ENCODE data around the gene PIK3C2G. TPM values are rescaled to one million over a fixed set of nuclear protein-coding genes. Genes with fewer than 3 reads are reported as not detected.

The PIK3C2G gene
- polyA plus RNA-seq, 1 experiment, result not detected

DNA sequence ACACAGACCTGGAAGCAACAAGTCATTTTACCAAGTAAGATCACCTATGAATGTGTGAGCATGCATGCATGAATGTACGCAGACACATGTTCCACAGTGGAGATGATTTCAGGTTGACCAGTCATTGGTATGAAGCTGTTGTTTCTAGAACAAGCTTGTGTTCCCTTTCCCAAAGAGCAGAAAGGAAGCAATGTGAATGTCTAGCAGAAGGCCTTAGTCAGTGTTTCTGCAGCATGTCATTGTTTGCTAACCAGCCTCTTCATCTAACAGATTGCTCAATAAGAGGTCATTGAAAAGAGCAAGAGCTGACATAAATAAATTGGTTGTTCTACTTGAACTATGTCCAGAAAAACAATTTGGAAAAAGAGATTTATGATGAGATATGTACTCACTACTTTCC lies 285.1 kb downstream of the PIK3C2G start:
- Histone ChIP-seq H3K27me3 (ENCODE audit: control insufficient read depth, insufficient read depth, low read length) (no peaks in the 10 kb centered on the region), H3K4me3 (ENCODE audit: low read depth, low read length) (no peak overlapping the region), H3K27ac (ENCODE audit: low read depth, low read length) (no peak overlapping the region), H3K9me3 (ENCODE audit: control insufficient read depth, insufficient read depth, low read length) (no peaks in the 10 kb centered on the region)
- TF ChIP-seq, protein P1, sequence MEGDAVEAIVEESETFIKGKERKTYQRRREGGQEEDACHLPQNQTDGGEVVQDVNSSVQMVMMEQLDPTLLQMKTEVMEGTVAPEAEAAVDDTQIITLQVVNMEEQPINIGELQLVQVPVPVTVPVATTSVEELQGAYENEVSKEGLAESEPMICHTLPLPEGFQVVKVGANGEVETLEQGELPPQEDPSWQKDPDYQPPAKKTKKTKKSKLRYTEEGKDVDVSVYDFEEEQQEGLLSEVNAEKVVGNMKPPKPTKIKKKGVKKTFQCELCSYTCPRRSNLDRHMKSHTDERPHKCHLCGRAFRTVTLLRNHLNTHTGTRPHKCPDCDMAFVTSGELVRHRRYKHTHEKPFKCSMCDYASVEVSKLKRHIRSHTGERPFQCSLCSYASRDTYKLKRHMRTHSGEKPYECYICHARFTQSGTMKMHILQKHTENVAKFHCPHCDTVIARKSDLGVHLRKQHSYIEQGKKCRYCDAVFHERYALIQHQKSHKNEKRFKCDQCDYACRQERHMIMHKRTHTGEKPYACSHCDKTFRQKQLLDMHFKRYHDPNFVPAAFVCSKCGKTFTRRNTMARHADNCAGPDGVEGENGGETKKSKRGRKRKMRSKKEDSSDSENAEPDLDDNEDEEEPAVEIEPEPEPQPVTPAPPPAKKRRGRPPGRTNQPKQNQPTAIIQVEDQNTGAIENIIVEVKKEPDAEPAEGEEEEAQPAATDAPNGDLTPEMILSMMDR (IDR thresholded peaks at IDR 0.05; ENCODE audit: low read depth, low read length), result no peak
- CTCF ChIA-PET, result interaction anchor here (0.6 kb wide), 1 partner anchor 34 kb away, joined by 3 read pairs; no protein-coding TSS in a partner anchor
- no peak for DNase-seq (ENCODE audit: low read depth, low spot score)
- POLR2A ChIA-PET, result no interaction called here

DNA sequence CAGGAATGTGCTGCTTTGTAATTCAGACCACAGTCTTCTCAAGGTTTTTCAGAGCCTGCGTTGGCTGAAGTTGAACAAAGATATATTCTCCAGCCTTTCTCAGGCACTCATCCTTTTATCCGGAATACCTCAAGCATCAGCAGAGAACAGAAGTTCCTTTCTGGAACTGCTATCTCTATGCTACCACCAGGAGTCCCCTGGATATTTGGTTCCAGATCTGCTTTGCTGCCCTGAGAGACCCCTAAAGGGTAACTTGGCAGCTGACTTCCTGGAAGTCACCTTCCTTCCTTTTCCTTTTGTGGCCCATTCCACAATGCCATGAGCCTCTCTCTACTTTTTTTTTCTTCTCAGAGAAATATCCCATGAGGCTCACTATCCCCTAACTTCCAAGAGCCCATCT lies 288.3 kb downstream of the PIK3C2G start:
- ChIA-PET CTCF (no interaction called here), POLR2A (no interaction called here)
- no peak for DNase-seq (ENCODE audit: low read depth, low spot score)
- TF ChIP-seq, protein P1 (IDR thresholded peaks at IDR 0.05; ENCODE audit: low read depth, low read length), result peak; percentile 25; the same call in 1 of the 2 replicates
- Histone ChIP-seq H3K4me3 (ENCODE audit: low read depth, low read length) (no peak overlapping the region), H3K9me3 (ENCODE audit: control insufficient read depth, insufficient read depth, low read length) (no peaks in the 10 kb centered on the region), H3K27me3 (ENCODE audit: control insufficient read depth, insufficient read depth, low read length) (no peaks in the 10 kb centered on the region), H3K27ac (ENCODE audit: low read depth, low read length) (no peak overlapping the region)

DNA sequence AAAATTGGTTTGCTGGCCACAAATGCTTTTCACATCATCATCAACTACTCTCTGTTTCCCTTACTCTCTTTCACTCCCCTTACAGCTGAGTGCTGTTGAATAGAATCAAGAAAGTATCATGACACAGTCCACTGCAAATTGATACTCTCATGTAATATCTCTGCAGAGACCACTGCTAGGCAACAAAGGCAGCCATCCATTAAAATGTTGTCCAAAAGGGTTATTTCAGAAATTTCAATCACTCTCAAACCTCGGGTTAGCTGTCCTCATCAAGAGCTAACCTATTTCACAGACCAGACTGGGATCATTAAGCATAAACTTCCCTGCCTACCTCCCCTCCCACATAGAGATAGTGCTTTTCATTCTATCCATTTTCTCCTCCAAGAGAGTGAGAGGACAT lies 289.8 kb downstream of the PIK3C2G start:
- ChIA-PET CTCF (no interaction called here), POLR2A (no interaction called here)
- no peak for DNase-seq (ENCODE audit: low read depth, low spot score)
- H3K27ac ChIP-seq (ENCODE audit: low read depth, low read length), result no peak overlapping the region
- TF ChIP-seq, protein P1 (IDR thresholded peaks at IDR 0.05; ENCODE audit: low read depth, low read length), result no peak
- no peaks in the 10 kb centered on the region for H3K27me3 ChIP-seq (ENCODE audit: control insufficient read depth, insufficient read depth, low read length)
- no peak overlapping the region for H3K4me3 ChIP-seq (ENCODE audit: low read depth, low read length)
- H3K9me3 ChIP-seq (ENCODE audit: control insufficient read depth, insufficient read depth, low read length), result no peaks in the 10 kb centered on the region

DNA sequence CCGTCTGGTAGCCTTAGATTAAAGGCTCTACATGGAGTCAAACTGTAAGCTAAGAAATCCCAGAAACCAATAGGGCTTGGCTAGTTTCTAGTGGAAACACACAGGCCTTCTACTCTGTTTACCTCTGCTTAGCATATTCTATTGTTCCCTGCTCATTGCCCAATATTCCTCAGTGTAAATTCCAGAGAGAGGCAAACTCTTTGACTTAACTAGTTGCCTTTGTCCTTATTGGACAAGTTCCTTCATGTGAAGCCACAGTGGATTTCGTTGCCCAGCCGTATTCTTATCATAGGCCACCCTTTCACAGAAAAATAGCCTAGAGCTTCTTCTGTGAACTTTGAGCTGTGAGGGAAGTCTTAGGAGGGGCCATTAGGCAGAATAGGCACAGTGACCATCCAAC lies 290.4 kb downstream of the PIK3C2G start:
- POLR2A ChIA-PET, result no interaction called here
- CTCF ChIA-PET, result no interaction called here
- TF ChIP-seq, protein P1 (IDR thresholded peaks at IDR 0.05; ENCODE audit: low read depth, low read length), result no peak
- no peak for DNase-seq (ENCODE audit: low read depth, low spot score)
- H3K9me3 ChIP-seq (ENCODE audit: control insufficient read depth, insufficient read depth, low read length), result no peaks in the 10 kb centered on the region
- H3K27ac ChIP-seq (ENCODE audit: low read depth, low read length), result no peak overlapping the region
- no peaks in the 10 kb centered on the region for H3K27me3 ChIP-seq (ENCODE audit: control insufficient read depth, insufficient read depth, low read length)
- H3K4me3 ChIP-seq (ENCODE audit: low read depth, low read length), result no peak overlapping the region

DNA sequence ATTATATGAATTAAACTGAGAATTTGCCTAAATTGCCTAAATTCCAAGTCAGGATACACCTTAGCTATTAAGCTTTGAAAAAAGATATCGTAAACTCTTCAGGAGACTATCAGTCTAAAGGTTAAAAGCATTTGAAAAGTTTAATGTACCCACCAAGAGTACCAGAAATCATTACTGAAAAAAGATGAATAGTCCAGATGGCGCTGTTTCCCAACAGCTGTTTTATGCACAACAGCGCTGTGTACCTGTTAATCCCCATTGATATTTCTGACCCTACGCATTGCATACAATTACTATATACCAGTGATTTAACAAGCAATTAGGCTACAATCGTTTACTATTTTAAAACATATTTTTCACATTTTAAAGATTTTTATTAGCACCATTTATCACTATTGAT lies 291.5 kb downstream of the PIK3C2G start:
- H3K9me3 ChIP-seq (ENCODE audit: control insufficient read depth, insufficient read depth, low read length), result no peaks in the 10 kb centered on the region
- POLR2A ChIA-PET, result no interaction called here
- CTCF ChIA-PET, result interaction anchor here (0.6 kb wide), 1 partner anchor 736 kb away, joined by 4 read pairs; no protein-coding TSS in a partner anchor

More for the DNA sequence above, 291.5 kb downstream of the PIK3C2G start:
- H3K4me3 ChIP-seq (ENCODE audit: low read depth, low read length), result no peak overlapping the region
- DNase-seq (ENCODE audit: low read depth, low spot score), result no peak
- TF ChIP-seq, protein P1 (IDR thresholded peaks at IDR 0.05; ENCODE audit: low read depth, low read length), result no peak
- no peak overlapping the region for H3K27ac ChIP-seq (ENCODE audit: low read depth, low read length)
- H3K27me3 ChIP-seq (ENCODE audit: control insufficient read depth, insufficient read depth, low read length), result no peaks in the 10 kb centered on the region
